HepG2 (cell line): ENCODE measurements around the gene SGMS1. TPM values are rescaled to one million over a fixed set of nuclear protein-coding genes. Genes with fewer than 3 reads are reported as not detected.

Experiments
- EP300 ChIP-seq, 3 experiments: sonication (generic) in 1 of 3; formaldehyde crosslinking in 1 of 3; IDR thresholded peaks; 2 replicates each; pipeline versions ENCODE4 v1.5.1 to v1.6.1; 2011 to 2020; ENCODE audit warnings: low read depth in 2 of 3, low read length in 2 of 3, borderline replicate concordance in 1 of 3, improper control_type of control experiment in 1 of 3, mild to moderate bottlenecking in 1 of 3, missing genetic modification reagents in 1 of 3, moderate library complexity in 1 of 3
- GABPB1 ChIP-seq: IDR thresholded peaks from 2 replicates; pipeline ENCODE4 v1.6.1; 2016; ENCODE audit warnings: mild to moderate bottlenecking, missing genetic modification reagents, moderate library complexity, missing compliant biosample characterization
- NR2F2 ChIP-seq: IDR thresholded peaks from 2 replicates; pipeline ENCODE4 v1.6.1; 2012; ENCODE audit warnings: low read depth, inconsistent platforms, borderline replicate concordance
- PAX8 ChIP-seq: sonication (generic); formaldehyde crosslinking; IDR thresholded peaks from 2 replicates; pipeline ENCODE4 v1.8.0; 2022; ENCODE audit warnings: mild to moderate bottlenecking, missing genetic modification reagents, borderline replicate concordance
- PHB2 ChIP-seq: fragments of 450-650 bp; IDR thresholded peaks from 2 replicates; pipeline ENCODE4 v1.6.1; 2018; ENCODE audit not compliant: partially characterized antibody
- SALL1 ChIP-seq: sonication (generic); formaldehyde crosslinking; IDR thresholded peaks from 2 replicates; pipeline ENCODE4 v1.8.0; 2022; ENCODE audit warnings: mild to moderate bottlenecking, missing genetic modification reagents
- TBP ChIP-seq: sonication (generic); formaldehyde crosslinking; IDR thresholded peaks from 2 replicates; pipeline ENCODE4 v1.5.0; 2020; ENCODE audit warnings: missing genetic modification reagents
- ZMYM2 ChIP-seq: sonication (generic); formaldehyde crosslinking; IDR thresholded peaks from 2 replicates; pipeline ENCODE4 v1.8.0; 2022; ENCODE audit warnings: mild to moderate bottlenecking, missing genetic modification reagents
- ZNF235 ChIP-seq: sonication (generic); formaldehyde crosslinking; IDR thresholded peaks from 2 replicates; pipeline ENCODE4 v1.8.1; 2023; ENCODE audit warnings: mild to moderate bottlenecking, missing genetic modification reagents, borderline replicate concordance
- ZNF44 ChIP-seq: sonication (generic); formaldehyde crosslinking; IDR thresholded peaks from 2 replicates; pipeline ENCODE4 v1.5.1; 2020; ENCODE audit warnings: mild to moderate bottlenecking, missing genetic modification reagents
- ZNF460 ChIP-seq: sonication (generic); formaldehyde crosslinking; IDR thresholded peaks from 2 replicates; pipeline ENCODE4 v1.5.1; 2020; ENCODE audit warnings: missing genetic modification reagents, mild to moderate bottlenecking, borderline replicate concordance
- ZNF724P ChIP-seq: sonication (generic); formaldehyde crosslinking; IDR thresholded peaks from 2 replicates; pipeline ENCODE4 v1.8.0; 2022; ENCODE audit warnings: missing genetic modification reagents, borderline replicate concordance
- polyA plus RNA-seq, 8 experiments: library from polyadenylated mRNA; depleted of rRNA in 3 of 8; stranded (reverse) in 7 of 8; unstranded in 1 of 8; fragments of >200 nt; fragmentation: Illumina TruSeq in 4 of 8; extraction: Trizol in 4 of 8; gene quantifications; 2 replicates each; pipeline versions ENCODE4 v1.2.1 to v1.2.3, GENCODE V29; 2011 to 2016; ENCODE audit warnings: low read depth in 4 of 8, missing spikeins in 1 of 8, mixed read lengths in 1 of 8; ENCODE audit not compliant: insufficient read depth in 1 of 8
- total RNA-seq, 5 experiments: library from RNA; depleted of rRNA; stranded (reverse); fragments of >200 nt; fragmentation: Illumina TruSeq; extraction: Trizol; gene quantifications; 2 replicates each; pipeline ENCODE4 v1.2.3, GENCODE V29; 2016; ENCODE audit warnings: low read depth in 1 of 5
- TF ChIP-seq, protein P1 (sequence below): IDR thresholded peaks from 2 replicates; pipeline ENCODE4 v1.6.1; 2018; ENCODE audit warnings: missing genetic modification reagents, mild to moderate bottlenecking, missing compliant biosample characterization
- TF ChIP-seq, protein P2 (sequence below): sonication (generic); formaldehyde crosslinking; IDR thresholded peaks from 2 replicates; pipeline ENCODE4 v1.5.1; 2020; ENCODE audit warnings: missing genetic modification reagents, mild to moderate bottlenecking, borderline replicate concordance
- TF ChIP-seq, protein P3 (sequence below): sonication (generic); formaldehyde crosslinking; IDR thresholded peaks from 2 replicates; pipeline ENCODE4; 2020; ENCODE audit warnings: missing genetic modification reagents, mild to moderate bottlenecking, borderline replicate concordance

The SGMS1 gene
- total and polyA plus RNA-seq, 2 of the 13 experiments (the other 11 are each of a cell fraction or from before 2014, with no cell fraction given) = 6.5 to 15.1 TPM

DNA sequence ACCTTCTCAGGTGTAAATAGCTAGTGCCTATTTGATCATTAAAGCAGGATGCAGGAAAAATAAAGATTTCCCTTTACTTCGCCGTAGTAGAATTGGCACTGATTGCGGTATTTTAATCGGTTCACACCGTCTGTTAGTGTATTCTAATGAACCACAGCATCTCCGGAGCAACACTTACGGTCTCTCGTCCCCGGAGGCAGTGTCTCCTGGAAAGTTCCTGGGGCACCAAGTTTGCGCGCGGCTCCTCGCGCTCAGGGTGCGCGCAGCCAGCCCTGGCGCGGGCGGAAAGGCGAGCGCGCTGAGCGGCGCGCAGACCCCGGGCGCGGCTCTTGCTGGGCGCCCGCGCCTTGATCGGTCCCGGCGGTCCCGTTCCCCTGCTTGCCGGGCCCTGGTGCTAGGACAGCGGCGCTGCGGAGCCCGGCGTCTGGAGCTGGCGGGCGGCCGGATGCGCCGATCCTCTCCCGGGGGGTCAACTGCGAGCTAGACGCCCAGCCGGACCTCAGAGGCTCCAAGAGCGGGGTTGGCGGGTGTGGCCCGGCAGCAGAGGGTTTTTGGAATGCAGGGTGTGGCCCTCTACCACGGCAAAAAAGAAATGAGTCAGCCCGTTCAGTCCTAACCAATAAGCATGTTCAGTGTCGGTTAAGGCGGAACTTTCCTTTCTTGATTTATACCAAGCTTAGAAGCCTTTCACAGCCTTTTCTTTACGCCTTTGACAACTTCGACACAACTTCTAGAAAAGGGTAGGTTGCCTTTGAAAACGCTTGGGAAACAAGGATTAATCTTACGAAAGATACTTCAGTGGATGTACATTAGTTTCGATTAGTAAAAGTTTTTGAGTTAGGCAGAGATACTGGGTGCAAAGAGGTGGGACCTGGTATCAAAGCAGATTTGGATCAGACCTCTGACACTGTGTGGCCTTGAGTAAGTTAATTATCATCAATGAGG is 205.6 kb downstream of the SGMS1 start (continued):
- TF ChIP-seq, protein P1, sequence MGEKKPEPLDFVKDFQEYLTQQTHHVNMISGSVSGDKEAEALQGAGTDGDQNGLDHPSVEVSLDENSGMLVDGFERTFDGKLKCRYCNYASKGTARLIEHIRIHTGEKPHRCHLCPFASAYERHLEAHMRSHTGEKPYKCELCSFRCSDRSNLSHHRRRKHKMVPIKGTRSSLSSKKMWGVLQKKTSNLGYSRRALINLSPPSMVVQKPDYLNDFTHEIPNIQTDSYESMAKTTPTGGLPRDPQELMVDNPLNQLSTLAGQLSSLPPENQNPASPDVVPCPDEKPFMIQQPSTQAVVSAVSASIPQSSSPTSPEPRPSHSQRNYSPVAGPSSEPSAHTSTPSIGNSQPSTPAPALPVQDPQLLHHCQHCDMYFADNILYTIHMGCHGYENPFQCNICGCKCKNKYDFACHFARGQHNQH (CRISPR knock-in tag) = no peak
- TF ChIP-seq PAX8 (CRISPR knock-in tag) (no peak), GABPB1 (CRISPR knock-in tag) (peak; percentile 44; the same call in 1 of the 2 replicates), ZMYM2 (CRISPR knock-in tag) (no peak), TBP (CRISPR knock-in tag) (no peak), ZNF44 (CRISPR knock-in tag) (no peak), ZNF235 (no peak), NR2F2 (no peak), EP300 (IDR thresholded peaks at IDR 0.05; ENCODE audit: low read depth in 2 of 2, low read length in 2 of 2) (no peak), EP300 (CRISPR knock-in tag; IDR thresholded peaks at IDR 0.05; ENCODE audit: borderline replicate concordance) (no peak), ZNF460 (CRISPR knock-in tag) (no peak), SALL1 (CRISPR knock-in tag) (peak; percentile 42; the same call in 1 of the 2 replicates), PHB2 (no peak), ZNF724P (CRISPR knock-in tag) (no peak)
- TF ChIP-seq, protein P2, sequence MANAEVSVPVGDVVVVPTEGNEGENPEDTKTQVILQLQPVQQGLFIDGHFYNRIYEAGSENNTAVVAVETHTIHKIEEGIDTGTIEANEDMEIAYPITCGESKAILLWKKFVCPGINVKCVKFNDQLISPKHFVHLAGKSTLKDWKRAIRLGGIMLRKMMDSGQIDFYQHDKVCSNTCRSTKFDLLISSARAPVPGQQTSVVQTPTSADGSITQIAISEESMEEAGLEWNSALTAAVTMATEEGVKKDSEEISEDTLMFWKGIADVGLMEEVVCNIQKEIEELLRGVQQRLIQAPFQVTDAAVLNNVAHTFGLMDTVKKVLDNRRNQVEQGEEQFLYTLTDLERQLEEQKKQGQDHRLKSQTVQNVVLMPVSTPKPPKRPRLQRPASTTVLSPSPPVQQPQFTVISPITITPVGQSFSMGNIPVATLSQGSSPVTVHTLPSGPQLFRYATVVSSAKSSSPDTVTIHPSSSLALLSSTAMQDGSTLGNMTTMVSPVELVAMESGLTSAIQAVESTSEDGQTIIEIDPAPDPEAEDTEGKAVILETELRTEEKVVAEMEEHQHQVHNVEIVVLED (CRISPR knock-in tag) = no peak
- TF ChIP-seq, protein P3, sequence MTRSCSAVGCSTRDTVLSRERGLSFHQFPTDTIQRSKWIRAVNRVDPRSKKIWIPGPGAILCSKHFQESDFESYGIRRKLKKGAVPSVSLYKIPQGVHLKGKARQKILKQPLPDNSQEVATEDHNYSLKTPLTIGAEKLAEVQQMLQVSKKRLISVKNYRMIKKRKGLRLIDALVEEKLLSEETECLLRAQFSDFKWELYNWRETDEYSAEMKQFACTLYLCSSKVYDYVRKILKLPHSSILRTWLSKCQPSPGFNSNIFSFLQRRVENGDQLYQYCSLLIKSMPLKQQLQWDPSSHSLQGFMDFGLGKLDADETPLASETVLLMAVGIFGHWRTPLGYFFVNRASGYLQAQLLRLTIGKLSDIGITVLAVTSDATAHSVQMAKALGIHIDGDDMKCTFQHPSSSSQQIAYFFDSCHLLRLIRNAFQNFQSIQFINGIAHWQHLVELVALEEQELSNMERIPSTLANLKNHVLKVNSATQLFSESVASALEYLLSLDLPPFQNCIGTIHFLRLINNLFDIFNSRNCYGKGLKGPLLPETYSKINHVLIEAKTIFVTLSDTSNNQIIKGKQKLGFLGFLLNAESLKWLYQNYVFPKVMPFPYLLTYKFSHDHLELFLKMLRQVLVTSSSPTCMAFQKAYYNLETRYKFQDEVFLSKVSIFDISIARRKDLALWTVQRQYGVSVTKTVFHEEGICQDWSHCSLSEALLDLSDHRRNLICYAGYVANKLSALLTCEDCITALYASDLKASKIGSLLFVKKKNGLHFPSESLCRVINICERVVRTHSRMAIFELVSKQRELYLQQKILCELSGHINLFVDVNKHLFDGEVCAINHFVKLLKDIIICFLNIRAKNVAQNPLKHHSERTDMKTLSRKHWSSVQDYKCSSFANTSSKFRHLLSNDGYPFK (CRISPR knock-in tag) = no peak
